Measurements from ENCODE around the gene ABCB9.

GRCh38 chr12:122981587-122982476 lies 15.6 kb upstream of the ABCB9 start:
- TF ChIP-seq POLR2AphosphoS5 (IDR thresholded peaks at IDR 0.05; ENCODE audit: low read depth, low read length): no peak
- TF ChIP-seq POLR2A (IDR thresholded peaks at IDR 0.05; ENCODE audit: low read depth, low read length): no peak

Data from GM12891 (cell line).